Measurements from ENCODE around the gene IQCK. TPM values are rescaled to one million over a fixed set of nuclear protein-coding genes. Genes with fewer than 3 reads are reported as not detected.

The IQCK gene
- total and polyA plus RNA-seq, 8 donors = 3.5 to 100.0 (median 13.6) TPM

DNA sequence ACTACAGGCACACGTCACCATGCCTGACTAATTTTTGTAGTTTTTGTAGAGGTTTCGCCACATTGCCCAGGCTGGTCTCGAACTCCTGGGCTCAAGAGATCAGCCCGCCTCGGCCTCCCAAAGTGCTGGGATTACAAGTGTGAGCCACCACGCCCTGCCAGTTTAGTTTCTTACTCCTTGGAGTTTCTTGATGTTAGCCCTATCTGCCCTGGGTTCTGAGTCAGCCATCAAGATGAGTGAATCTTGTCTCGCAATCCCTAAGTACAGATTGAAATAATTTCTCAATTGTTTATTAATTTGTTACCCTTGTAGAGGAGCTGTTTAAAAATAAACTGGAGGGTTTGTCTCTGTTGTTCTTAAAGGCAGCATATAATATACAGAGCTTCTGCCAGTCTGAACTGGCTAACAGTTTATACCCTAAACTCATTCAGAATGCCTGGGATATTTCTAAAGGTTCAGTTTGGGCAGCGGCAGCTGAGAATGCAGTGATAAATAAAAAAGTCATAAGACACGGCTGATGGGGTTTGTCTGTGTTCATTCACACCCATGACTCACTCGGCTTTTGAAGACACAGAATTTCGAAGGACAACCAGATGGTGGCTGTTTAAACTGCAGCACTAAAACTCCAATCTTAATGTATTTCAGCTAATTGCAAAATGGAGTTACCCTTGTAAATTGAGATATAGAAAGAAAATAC, 127.0 kb downstream of the IQCK start:
- Histone ChIP-seq H3K9me3 (no peaks in the 10 kb centered on the region), H3K27me3 (no peaks in the 10 kb centered on the region), H3K4me1 (peaks cover 0 to 4% (median 0%) of the 10 kb centered on the region in 4 donors), H3K36me3 (no peaks in the 10 kb centered on the region), H3K4me3 (no peak overlapping the region), H3K27ac (peak overlapping the region in 3 of 5 donors; percentile 5 to 31 (median 17))
- TF ChIP-seq, protein P1, sequence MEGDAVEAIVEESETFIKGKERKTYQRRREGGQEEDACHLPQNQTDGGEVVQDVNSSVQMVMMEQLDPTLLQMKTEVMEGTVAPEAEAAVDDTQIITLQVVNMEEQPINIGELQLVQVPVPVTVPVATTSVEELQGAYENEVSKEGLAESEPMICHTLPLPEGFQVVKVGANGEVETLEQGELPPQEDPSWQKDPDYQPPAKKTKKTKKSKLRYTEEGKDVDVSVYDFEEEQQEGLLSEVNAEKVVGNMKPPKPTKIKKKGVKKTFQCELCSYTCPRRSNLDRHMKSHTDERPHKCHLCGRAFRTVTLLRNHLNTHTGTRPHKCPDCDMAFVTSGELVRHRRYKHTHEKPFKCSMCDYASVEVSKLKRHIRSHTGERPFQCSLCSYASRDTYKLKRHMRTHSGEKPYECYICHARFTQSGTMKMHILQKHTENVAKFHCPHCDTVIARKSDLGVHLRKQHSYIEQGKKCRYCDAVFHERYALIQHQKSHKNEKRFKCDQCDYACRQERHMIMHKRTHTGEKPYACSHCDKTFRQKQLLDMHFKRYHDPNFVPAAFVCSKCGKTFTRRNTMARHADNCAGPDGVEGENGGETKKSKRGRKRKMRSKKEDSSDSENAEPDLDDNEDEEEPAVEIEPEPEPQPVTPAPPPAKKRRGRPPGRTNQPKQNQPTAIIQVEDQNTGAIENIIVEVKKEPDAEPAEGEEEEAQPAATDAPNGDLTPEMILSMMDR (IDR thresholded peaks at IDR 0.05) = no peak
- TF ChIP-seq EP300 (IDR thresholded peaks at IDR 0.05) (no peak), POLR2AphosphoS5 (IDR thresholded peaks at IDR 0.05) (no peak), POLR2A (IDR thresholded peaks at IDR 0.05) (no peak)
- WGBS, 5 donors = 77 to 83% (median 83%) methylated on average over 11 of the region's 11 CpGs
- no peak for DNase-seq
- intact Hi-C loops (cut with DNase I; ENCODE audit: low total_unique reads) = no loop called here

DNA sequence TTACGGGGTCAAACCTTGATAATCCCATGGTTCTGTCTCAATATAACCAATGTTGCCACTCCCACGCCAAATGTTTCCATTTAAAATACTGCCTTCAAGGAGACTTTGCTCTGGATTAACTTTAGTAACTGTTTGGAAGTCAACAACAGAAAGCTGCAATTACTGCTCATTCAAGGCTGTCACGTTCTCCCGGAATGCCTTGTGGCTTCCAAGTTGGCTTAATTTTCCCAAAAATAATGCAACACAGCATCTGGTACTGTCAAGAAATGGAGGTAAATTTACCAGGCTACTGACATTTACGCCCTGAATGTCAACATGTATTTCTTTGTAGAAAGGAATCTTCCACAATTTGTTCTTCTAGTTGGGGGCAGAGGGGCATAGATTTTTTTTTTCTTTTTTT, 128.4 kb downstream of the IQCK start:
- H3K27me3 ChIP-seq = no peaks in the 10 kb centered on the region
- no peaks in the 10 kb centered on the region for H3K36me3 ChIP-seq
- intact Hi-C loops (cut with DNase I; ENCODE audit: low total_unique reads) = no loop called here
- H3K4me3 ChIP-seq = no peak overlapping the region
- DNase-seq = no peak
- H3K9me3 ChIP-seq = no peaks in the 10 kb centered on the region
- H3K27ac ChIP-seq = no peak overlapping the region
- peaks cover 0 to 4% (median 0%) of the 10 kb centered on the region in 4 donors for H3K4me1 ChIP-seq
- TF ChIP-seq, protein P1 (IDR thresholded peaks at IDR 0.05) = no peak
- no peak for TF ChIP-seq EP300 (IDR thresholded peaks at IDR 0.05)
- 79 to 84% (median 82%) methylated on average over 5 of the region's 5 CpGs for WGBS, 5 donors

DNA sequence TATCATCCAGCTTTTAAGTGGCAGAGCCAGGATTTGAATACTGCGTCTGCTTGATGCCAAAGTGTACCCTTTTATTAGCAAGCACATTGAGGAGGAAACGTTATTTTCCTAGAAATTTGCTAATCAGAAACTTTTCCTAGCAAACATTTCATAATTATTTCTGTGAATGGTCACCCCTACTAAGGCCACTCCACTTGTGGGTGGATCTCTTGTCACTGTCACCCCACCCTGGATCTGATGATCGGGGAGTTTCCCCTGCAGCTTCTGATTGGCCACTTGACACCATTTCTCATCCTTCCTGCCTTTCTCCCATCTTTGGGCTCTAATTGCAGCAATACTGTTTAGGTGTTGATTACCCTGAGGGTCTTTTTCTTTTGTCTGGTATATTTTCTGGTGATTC, 130.7 kb downstream of the IQCK start:
- DNase-seq = no peak
- no peak for TF ChIP-seq POLR2A (IDR thresholded peaks at IDR 0.05)
- TF ChIP-seq EP300 (IDR thresholded peaks at IDR 0.05) = no peak
- TF ChIP-seq POLR2AphosphoS5 (IDR thresholded peaks at IDR 0.05) = no peak
- TF ChIP-seq, protein P1 (IDR thresholded peaks at IDR 0.05) = no peak
- intact Hi-C loops (cut with DNase I; ENCODE audit: low total_unique reads) = no loop called here
- Histone ChIP-seq H3K9me3 (no peaks in the 10 kb centered on the region), H3K27ac (no peak overlapping the region), H3K4me3 (no peak overlapping the region), H3K4me1 (no peaks in the 10 kb centered on the region), H3K36me3 (no peaks in the 10 kb centered on the region), H3K27me3 (no peaks in the 10 kb centered on the region)
- WGBS, 5 donors = 86 to 94% (median 88%) methylated on average over 3 of the region's 3 CpGs

DNA sequence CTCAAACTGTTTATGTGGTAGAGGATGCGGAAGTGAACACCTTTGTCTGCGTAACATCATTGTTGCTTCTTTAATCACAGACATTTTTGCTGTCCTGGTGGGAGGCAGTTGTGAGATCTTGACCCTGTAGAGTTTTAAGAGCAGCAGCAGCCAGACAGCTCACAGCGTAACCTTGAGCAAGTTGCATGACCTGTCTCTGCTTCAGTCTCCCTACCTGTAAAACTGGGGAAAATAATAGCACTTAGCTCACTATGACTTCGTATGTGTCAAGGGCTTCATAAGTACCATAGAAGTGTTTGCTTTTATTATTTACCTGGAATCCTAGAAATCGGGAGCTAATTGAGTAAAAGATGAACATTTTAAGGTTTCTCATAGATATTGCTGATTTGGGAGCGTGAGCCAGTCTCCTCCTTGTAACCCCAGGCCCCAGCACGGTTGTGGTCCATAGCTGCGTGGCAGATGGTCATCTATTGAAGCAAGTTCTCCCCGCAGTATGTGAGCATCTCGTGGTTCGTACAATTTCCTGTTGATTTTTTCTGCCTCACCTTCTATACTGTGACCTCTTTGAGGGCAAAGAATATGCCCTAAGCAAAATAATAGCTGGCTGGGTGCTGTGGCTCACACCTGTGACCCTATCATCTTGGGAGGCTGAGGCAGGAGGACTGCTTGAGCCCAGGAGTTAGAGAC, 132.2 kb downstream of the IQCK start:
- Histone ChIP-seq H3K27me3 (no peaks in the 10 kb centered on the region), H3K4me3 (no peak overlapping the region), H3K4me1 (no peaks in the 10 kb centered on the region), H3K9me3 (no peaks in the 10 kb centered on the region), H3K27ac (no peak overlapping the region), H3K36me3 (no peaks in the 10 kb centered on the region)
- no peak for TF ChIP-seq EP300 (IDR thresholded peaks at IDR 0.05)
- TF ChIP-seq, protein P1 (IDR thresholded peaks at IDR 0.05) = no peak
- no peak for TF ChIP-seq POLR2A (IDR thresholded peaks at IDR 0.05)
- intact Hi-C loops (cut with DNase I; ENCODE audit: low total_unique reads) = no loop called here
- no peak for DNase-seq
- 90 to 91% (median 91%) methylated on average over 11 of the region's 11 CpGs for WGBS, 5 donors

Measured in stomach (tissue), 9 donors.